Hematopoietic multipotent progenitor cell treated with erythropoietin and hydrocortisone succinate and interleukin-3 and kit ligand, for 8 days (in vitro differentiated cells): ENCODE data around the gene MED13L.

ENCODE experiments used
- DNase-seq: peaks from one replicate; pipeline ENCODE4 v3.0.0-alpha.2; 2015

Gene MED13L

GRCh38 chr12:116179384-116179783, 98.1 kb downstream of the MED13L start:
- no peak for DNase-seq

GRCh38 chr12:116177017-116177416, 100.5 kb downstream of the MED13L start:
- DNase-seq, result no peak

- no peak for DNase-seq
Measured at GRCh38 chr12:116174904-116175303, 102.6 kb downstream of the MED13L start.

GRCh38 chr12:116174006-116174405, 103.5 kb downstream of the MED13L start:
- DNase-seq, result no peak

- DNase-seq, result peak; percentile 60
Measured at GRCh38 chr12:116172224-116172849, 105.2 kb downstream of the MED13L start.

GRCh38 chr12:116171549-116171948, 105.9 kb downstream of the MED13L start:
- DNase-seq, result no peak

- no peak for DNase-seq
Measured at GRCh38 chr12:116169071-116169470, 108.4 kb downstream of the MED13L start.

- no peak for DNase-seq
Measured at GRCh38 chr12:116166306-116166705, 111.2 kb downstream of the MED13L start.

GRCh38 chr12:116165036-116165425, 112.5 kb downstream of the MED13L start:
- DNase-seq, result peak; percentile 28

- DNase-seq, result peak; percentile 82
Measured at GRCh38 chr12:116164250-116165035, 113.0 kb downstream of the MED13L start.

GRCh38 chr12:116162071-116162470, 115.4 kb downstream of the MED13L start:
- no peak for DNase-seq

GRCh38 chr12:116161588-116161987, 115.9 kb downstream of the MED13L start:
- DNase-seq, result no peak

GRCh38 chr12:116160883-116161458, 116.5 kb downstream of the MED13L start:
- no peak for DNase-seq

GRCh38 chr12:116160231-116160630, 117.3 kb downstream of the MED13L start:
- DNase-seq, result peak; percentile 32

GRCh38 chr12:116159593-116160200, 117.8 kb downstream of the MED13L start:
- DNase-seq, result no peak

- DNase-seq, result no peak
Measured at GRCh38 chr12:116159175-116159574, 118.3 kb downstream of the MED13L start.

GRCh38 chr12:116157845-116158267, 119.6 kb downstream of the MED13L start:
- no peak for DNase-seq

- DNase-seq, result no peak
Measured at GRCh38 chr12:116156614-116157013, 120.9 kb downstream of the MED13L start.

GRCh38 chr12:116155383-116155782, 122.1 kb downstream of the MED13L start:
- DNase-seq, result no peak

- no peak for DNase-seq
Measured at GRCh38 chr12:116153983-116154382, 123.5 kb downstream of the MED13L start.

GRCh38 chr12:116153113-116153512, 124.4 kb downstream of the MED13L start:
- DNase-seq, result no peak

GRCh38 chr12:116152268-116152667, 125.2 kb downstream of the MED13L start:
- no peak for DNase-seq

GRCh38 chr12:116150452-116150851, 127.0 kb downstream of the MED13L start:
- no peak for DNase-seq

GRCh38 chr12:116150001-116150400, 127.5 kb downstream of the MED13L start:
- DNase-seq, result no peak
